NCI-H1417 treated with DMSO at 0.1 percent for 48 hours (cell line): ENCODE data around the gene C15orf62.

ENCODE experiments used
- DNase-seq: peaks from one replicate; lab custom pipeline; 2025; lab: John Stamatoyannopoulos, UW

C15orf62 gene

DNA sequence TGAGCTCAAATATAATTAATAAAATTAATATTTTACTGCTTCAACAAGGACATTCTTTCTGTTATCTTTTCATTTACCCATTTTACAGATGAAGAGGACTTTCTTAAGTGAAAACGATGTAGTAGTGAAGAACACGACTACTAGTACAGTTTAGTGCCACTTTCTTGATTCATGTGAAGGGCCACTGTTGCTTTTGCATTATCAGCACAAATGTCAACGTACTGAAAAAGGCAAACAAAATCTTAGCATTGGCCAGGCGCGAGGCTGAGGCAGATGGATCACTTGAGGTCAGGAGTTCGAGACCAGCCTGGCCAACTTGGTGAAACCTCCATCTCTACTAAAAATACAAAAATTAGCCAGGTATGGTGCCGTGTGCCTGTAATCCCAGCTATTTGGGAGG, 49.3 kb downstream of the C15orf62 start:
- no peak for DNase-seq

- DNase-seq, result no peak
Measured at GRCh38 chr15:40821195-40821594, 51.4 kb downstream of the C15orf62 start.
